GM19395 (cell line): ENCODE data around the gene DIAPH3.
"Not testable (repeated sequence)": the region's sequence is repeated elsewhere in the genome, so short reads cannot be mapped to it uniquely, and the experiment has no call there.

Experiments used
- ATAC-seq: cut with Tn5 transposase; IDR thresholded peaks from one replicate; pipeline ENCODE4 v1.9.1; 2021; ENCODE audit warnings: mild to moderate bottlenecking, moderate library complexity; ENCODE audit not compliant: unreplicated experiment

The DIAPH3 gene

GRCh38 chr13:60099631-60100420 lies 63.9 kb downstream of the DIAPH3 start:
- ATAC-seq: no peak

DNA sequence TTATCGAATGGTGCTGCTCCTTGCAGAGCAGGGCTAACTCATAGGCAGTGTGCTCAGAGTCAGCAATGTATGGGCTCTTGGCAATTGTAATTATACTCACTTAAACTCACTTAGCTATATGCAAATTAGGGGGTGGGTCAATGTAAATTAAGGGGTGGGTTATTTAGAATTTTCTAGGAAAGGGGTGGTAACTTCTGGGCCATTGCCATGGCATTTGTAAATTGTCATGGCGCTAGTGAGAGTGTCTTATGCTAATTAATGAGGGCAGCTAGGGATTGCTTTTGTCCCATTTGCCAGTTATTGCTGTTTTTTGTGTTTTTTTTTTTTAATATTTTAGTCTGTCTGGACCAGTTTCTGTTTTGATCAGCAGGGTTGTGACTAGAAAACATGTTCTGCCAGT lies 68.4 kb downstream of the DIAPH3 start:
- no peak for ATAC-seq

- ATAC-seq: no peak
Observed at GRCh38 chr13:60094385-60095088, 69.2 kb downstream of the DIAPH3 start.

GRCh38 chr13:60093425-60094019 lies 70.2 kb downstream of the DIAPH3 start:
- no peak for ATAC-seq

DNA sequence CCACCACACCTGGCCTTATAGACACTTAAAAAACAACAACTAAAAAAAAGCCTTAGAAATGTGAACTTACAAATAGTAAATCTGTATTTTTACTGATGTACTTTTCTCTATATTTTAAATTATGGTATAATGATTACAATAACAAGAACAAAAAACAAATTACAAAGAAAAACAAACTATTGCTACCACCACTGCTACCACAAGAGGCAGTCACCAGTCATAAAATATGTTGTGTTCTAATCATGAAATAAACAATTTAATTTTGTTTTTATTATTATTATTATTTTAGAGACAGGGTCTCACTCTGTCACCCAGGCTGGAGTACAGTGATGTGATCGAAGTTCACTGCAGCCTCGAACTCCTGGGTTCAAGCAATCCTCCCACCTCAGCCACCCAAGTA lies 72.2 kb downstream of the DIAPH3 start:
- no peak for ATAC-seq

- ATAC-seq: no peak
Observed at GRCh38 chr13:60090574-60090973, 73.2 kb downstream of the DIAPH3 start.

GRCh38 chr13:60083780-60084179 lies 79.9 kb downstream of the DIAPH3 start:
- ATAC-seq: not testable (repeated sequence)

GRCh38 chr13:60080850-60081249 lies 82.9 kb downstream of the DIAPH3 start:
- ATAC-seq: no peak

- no peak for ATAC-seq
Observed at GRCh38 chr13:60078226-60078625, 85.5 kb downstream of the DIAPH3 start.

- ATAC-seq: no peak
Observed at GRCh38 chr13:60075850-60076249, 87.9 kb downstream of the DIAPH3 start.

DNA sequence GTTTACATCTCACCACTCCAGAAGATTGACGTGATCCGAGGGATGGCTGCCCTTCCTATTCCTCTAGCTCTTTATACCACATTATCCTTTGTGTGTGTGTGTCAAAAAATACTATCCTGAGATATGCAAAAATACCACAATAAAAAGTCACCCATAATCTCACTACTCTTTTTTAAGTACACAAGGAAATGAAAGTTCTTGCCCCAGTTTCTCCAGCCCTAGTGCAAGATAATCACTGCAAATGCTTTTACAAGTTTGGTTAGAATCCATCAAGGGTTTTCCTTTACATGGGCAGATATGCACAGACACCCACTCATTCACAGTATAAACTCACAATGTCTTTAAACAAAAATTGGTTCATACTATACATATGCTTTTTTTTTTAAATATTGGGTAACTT lies 89.3 kb downstream of the DIAPH3 start:
- ATAC-seq: no peak

- ATAC-seq: no peak
Observed at GRCh38 chr13:60066226-60066625, 97.5 kb downstream of the DIAPH3 start.

DNA sequence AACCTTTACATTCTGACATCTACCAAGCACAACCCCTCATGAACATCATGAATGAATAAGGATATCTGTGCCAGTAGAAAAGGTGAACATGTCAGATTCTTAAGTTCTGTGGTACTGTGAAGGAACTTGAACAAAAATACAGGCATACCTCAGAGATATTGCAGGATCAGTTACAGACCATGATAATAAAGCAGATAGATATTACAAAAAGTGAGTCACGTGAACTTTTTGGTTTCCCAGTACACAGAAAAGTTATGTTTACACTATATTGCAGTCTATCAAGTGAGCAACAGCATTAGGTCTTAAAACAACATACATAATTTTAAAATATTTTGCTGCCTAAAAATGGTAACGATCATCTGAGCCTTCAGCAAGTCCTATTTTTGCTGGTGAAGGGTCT lies 101.2 kb downstream of the DIAPH3 start:
- ATAC-seq: no peak

DNA sequence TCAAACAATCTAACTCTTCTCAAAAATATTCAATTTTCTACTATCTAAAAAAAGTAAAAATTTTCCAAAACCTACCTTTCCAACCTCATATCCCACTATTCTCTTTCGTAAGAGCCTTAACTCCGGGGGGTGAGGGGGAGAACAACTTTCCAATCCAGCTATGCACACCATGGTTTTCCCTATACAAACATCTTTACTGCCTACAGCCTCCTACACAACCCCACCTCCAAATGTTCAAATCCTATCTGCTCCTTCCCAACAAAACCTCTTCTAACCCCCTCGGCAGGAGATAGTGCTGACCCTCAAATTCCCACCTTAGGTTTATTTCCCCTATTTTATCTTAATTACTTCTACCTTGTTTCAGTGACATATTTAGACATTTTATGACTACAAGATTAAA lies 102.0 kb downstream of the DIAPH3 start:
- ATAC-seq: no peak

GRCh38 chr13:60051754-60052285 lies 111.9 kb downstream of the DIAPH3 start:
- no peak for ATAC-seq

- ATAC-seq: not testable (repeated sequence)
Observed at GRCh38 chr13:60048353-60048752, 115.4 kb downstream of the DIAPH3 start.

- no peak for ATAC-seq
Observed at GRCh38 chr13:60047918-60048317, 115.8 kb downstream of the DIAPH3 start.

GRCh38 chr13:60044321-60044720 lies 119.4 kb downstream of the DIAPH3 start:
- ATAC-seq: no peak

- no peak for ATAC-seq
Observed at GRCh38 chr13:60043262-60043661, 120.5 kb downstream of the DIAPH3 start.

DNA sequence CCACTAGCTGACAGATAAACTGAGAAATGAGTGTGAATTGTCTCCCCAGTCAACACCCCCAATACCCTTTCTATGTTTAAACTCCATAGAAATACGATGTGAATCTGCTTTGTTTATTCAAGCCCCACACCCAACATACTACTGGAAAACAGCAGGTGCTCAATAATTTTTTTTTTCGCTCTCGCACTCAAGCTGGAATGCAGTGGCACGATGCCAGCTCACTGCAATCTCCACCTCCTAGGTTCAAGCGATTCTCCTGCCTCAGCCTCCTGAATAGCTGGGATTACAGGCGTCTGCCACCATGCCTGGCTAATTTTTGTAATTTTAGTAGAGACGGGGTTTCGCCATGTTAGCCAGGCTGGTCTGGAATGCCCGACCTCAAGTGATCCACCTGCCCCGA lies 123.1 kb downstream of the DIAPH3 start:
- not testable (repeated sequence) for ATAC-seq

DNA sequence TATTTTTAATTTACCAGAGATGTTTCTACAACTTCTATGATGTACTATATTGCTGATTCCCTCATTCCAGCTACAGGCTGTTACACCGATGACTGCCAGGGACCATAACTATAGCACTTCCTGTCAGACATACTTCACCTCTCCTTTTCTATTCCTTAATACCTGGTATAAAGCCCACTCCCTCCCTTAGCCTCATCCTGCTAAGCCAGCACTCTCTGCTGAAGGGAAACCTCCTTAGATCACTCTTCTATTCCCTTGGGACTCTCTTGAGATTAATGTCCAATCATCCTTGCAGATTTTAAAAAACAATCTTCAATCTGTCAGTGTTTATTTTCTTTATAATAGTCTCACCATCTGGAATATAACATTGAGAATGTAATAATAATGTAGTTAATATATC lies 127.9 kb downstream of the DIAPH3 start:
- no peak for ATAC-seq

GRCh38 chr13:60032851-60033250 lies 130.9 kb downstream of the DIAPH3 start:
- ATAC-seq: no peak
